Measurements from ENCODE around the gene CNIH4.
"Not testable (repeated sequence)": the region's sequence is repeated elsewhere in the genome, so short reads cannot be mapped to it uniquely, and the experiment has no call there.

DNA sequence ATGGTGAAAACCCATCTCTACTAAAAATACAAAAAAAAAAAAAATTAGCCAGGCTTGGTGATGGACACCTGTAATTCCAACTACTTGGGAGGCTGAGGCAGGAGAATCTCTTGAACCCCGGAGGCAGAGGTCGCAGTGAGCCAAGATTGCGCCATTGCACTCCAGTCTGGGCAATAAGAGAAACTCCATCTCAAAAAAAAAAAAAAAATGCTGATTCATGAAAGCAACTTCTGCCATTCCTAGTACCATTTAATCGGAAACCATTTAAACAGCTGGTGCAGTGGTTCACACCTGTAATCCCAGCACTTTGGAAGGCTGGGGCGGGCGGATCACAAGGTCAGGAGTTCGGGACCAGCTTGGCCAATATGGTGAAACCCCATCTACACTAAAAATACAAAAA is 72.0 kb downstream of the CNIH4 start:
- TF ChIP-seq, protein P1, sequence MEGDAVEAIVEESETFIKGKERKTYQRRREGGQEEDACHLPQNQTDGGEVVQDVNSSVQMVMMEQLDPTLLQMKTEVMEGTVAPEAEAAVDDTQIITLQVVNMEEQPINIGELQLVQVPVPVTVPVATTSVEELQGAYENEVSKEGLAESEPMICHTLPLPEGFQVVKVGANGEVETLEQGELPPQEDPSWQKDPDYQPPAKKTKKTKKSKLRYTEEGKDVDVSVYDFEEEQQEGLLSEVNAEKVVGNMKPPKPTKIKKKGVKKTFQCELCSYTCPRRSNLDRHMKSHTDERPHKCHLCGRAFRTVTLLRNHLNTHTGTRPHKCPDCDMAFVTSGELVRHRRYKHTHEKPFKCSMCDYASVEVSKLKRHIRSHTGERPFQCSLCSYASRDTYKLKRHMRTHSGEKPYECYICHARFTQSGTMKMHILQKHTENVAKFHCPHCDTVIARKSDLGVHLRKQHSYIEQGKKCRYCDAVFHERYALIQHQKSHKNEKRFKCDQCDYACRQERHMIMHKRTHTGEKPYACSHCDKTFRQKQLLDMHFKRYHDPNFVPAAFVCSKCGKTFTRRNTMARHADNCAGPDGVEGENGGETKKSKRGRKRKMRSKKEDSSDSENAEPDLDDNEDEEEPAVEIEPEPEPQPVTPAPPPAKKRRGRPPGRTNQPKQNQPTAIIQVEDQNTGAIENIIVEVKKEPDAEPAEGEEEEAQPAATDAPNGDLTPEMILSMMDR (IDR thresholded peaks at IDR 0.05) = not testable (repeated sequence)
- TF ChIP-seq EZH2, EZH2phosphoT487 (IDR thresholded peaks at IDR 0.05): not testable (repeated sequence)
